ENCODE results near the gene RAB39A. TPM values are rescaled to one million over a fixed set of nuclear protein-coding genes. Genes with fewer than 3 reads are reported as not detected.

RAB39A gene
- total RNA-seq, 1 donor from 2014 or later: 52.2 TPM

Other genes starting within 250 kb of the RAB39A start
- 35.5 TPM for gene SLN, start 216.4 kb upstream of the RAB39A start, total RNA-seq
- 51.8 TPM for gene SLC35F2, start 69.7 kb upstream of the RAB39A start, total RNA-seq
- gene CUL5, start 80.5 kb downstream of the RAB39A start, total RNA-seq: 117 TPM
- gene ACAT1, start 193.1 kb downstream of the RAB39A start, total RNA-seq: 115 TPM